Transverse colon (tissue), 4 donors: ENCODE data around the gene FNBP1L. TPM values are rescaled to one million over a fixed set of nuclear protein-coding genes. Genes with fewer than 3 reads are reported as not detected.

Experiments
- DNase-seq: peaks from one replicate; pipeline ENCODE4 v3.0.0-alpha.2; 2019
- H3K27ac ChIP-seq, 4 donors: fragments of 200-600 bp; sonication (generic); 2 replicates each; pipeline ENCODE4 v1.5.1; 2016 to 2018; ENCODE audit warnings: inconsistent platforms in 4 of 4
- H3K27me3 ChIP-seq: fragments of 200-600 bp; sonication (generic); 2 replicates; pipeline ENCODE4 v1.5.1; 2017; ENCODE audit warnings: inconsistent platforms
- H3K36me3 ChIP-seq, 4 donors: fragments of 200-600 bp; sonication (generic); 2 replicates each; pipeline ENCODE4 v1.5.1; 2017 to 2019; ENCODE audit warnings: inconsistent platforms in 4 of 4
- H3K4me1 ChIP-seq, 4 donors: fragments of 200-600 bp; sonication (generic); 2 replicates each; pipeline ENCODE4 v1.5.1; 2017 to 2020; ENCODE audit warnings: inconsistent platforms in 4 of 4
- H3K4me3 ChIP-seq, 4 donors: fragments of 200-600 bp; sonication (generic); 1 replicate in 1 of 4; 2 replicates in 3 of 4; pipeline versions ENCODE4 v1.5.1 to v1.6.1; 2017 to 2019; ENCODE audit warnings: inconsistent platforms in 4 of 4
- H3K9me3 ChIP-seq, 2 donors: fragments of 200-600 bp; sonication (generic); 2 replicates each; pipeline ENCODE4 v1.5.1; 2017 to 2019; ENCODE audit warnings: inconsistent platforms in 2 of 2
- EP300 ChIP-seq: sonication (generic); formaldehyde crosslinking; IDR thresholded peaks from one replicate; pipeline ENCODE4 v1.6.1; 2017; ENCODE audit warnings: antibody characterized with exemption, low read depth
- POLR2A ChIP-seq: fragments of 450-650 bp; IDR thresholded peaks from one replicate; pipeline ENCODE4 v1.6.1; 2016; ENCODE audit warnings: antibody characterized with exemption, mild to moderate bottlenecking, moderate library complexity
- POLR2AphosphoS5 ChIP-seq, 3 donors: sonication (generic); formaldehyde crosslinking; IDR thresholded peaks; one replicate each; pipeline ENCODE4 v1.6.1; 2016; ENCODE audit warnings: antibody characterized with exemption in 3 of 3
- WGBS, 2 donors: methylation state at CpG; one replicate each; pipeline ENCODE4 v1.1.5; 2018; ENCODE audit warnings: low coverage in 1 of 2; 5-methylcytosine and 5-hydroxymethylcytosine counted together
- in situ Hi-C, 4 donors: fragments of 200-750 bp; cut with MboI; loops; one replicate each; pipeline versions ENCODE4 v1.15.0 to v1.15.1; 2017; ENCODE audit warnings: low sequenced_read_pairs in 3 of 4, low pct_ligation_motif_present in 1 of 4, low pct_unique_long_range_greater_than_20kb in 1 of 4
- intact Hi-C: fragments of 100-400 bp; cut with DNase I; formaldehyde crosslinking; loops from one replicate; pipeline ENCODE4 v1.15.1; 2023; ENCODE audit warnings: low total_unique reads
- total RNA-seq, 4 donors: library from RNA; depleted of rRNA; stranded (reverse); fragments of >200 nt; gene quantifications; one replicate each; pipeline ENCODE4 v1.1.0, GENCODE V29; 2016
- TF ChIP-seq, protein P1 (sequence below), 5 experiments: fragments of 200-600 bp in 3 of 5; fragments of 450-650 bp in 2 of 5; sonication (generic) in 3 of 5; IDR thresholded peaks; 1 replicate in 2 of 5; 2 replicates in 3 of 5; pipeline ENCODE4 v1.5.1; 2016 to 2017; ENCODE audit warnings: antibody characterized with exemption in 5 of 5, inconsistent platforms in 3 of 5, mild to moderate bottlenecking in 2 of 5, moderate library complexity in 1 of 5

The FNBP1L gene
- total RNA-seq, 4 donors from 2014 or later, result 31.0 to 69.4 (median 49.0) TPM

DNA sequence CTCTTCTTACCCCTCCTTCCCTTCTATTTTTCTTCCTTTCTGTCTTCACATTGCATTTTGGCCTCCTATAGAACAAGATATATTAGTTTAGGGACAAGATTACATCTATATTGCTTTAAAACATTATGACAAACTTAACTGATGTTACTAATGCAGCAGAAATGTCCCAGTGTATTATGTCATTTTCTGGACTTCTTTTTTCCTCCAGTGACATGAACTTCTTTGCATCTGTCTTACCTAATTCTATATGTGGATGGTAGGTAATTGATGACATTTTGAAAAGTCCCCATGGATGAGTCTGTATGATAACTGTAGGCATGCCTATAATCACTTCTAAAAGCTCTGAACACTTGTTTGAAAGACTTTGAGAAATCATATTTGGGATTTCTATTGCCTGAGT, 89.5 kb downstream of the FNBP1L start:
- TF ChIP-seq POLR2AphosphoS5 (IDR thresholded peaks at IDR 0.05) (no peak), EP300 (no peak), POLR2A (no peak)
- H3K9me3 ChIP-seq, result no peaks in the 10 kb centered on the region
- intact Hi-C loops, result no loop called here
- H3K27me3 ChIP-seq, result no peaks in the 10 kb centered on the region
- DNase-seq, result no peak
- H3K27ac ChIP-seq, result no peak overlapping the region
- no peaks in the 10 kb centered on the region for H3K4me1 ChIP-seq
- in situ Hi-C loops, result no loop called here
- no peak overlapping the region for H3K4me3 ChIP-seq
- no peaks in the 10 kb centered on the region for H3K36me3 ChIP-seq

DNA sequence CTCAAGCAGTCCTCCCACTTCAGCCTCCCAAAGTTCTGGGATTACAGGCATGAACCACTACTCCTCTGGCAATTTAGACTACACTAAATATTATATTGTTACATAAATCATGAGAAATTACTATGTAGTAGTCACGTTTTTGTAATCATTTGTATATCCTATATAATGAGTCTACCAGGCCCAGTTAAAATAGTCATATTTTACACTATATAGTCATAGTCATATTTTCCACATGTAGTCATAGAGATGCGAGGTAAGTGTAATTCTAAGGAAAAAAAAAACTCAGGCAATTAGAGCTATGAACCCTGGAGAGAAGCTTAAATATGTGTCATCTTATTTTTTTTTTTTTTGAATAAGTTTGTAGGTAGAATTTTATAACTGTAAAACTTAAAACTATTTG, 90.0 kb downstream of the FNBP1L start:
- WGBS, 2 donors, result 57 to 66% methylated on average over 2 of the region's 2 CpGs
- Histone ChIP-seq H3K4me3 (no peak overlapping the region), H3K36me3 (no peaks in the 10 kb centered on the region), H3K27me3 (no peaks in the 10 kb centered on the region), H3K9me3 (no peaks in the 10 kb centered on the region), H3K27ac (no peak overlapping the region), H3K4me1 (no peaks in the 10 kb centered on the region)
- intact Hi-C loops, result no loop called here
- no peak for TF ChIP-seq POLR2A
- TF ChIP-seq, protein P1, sequence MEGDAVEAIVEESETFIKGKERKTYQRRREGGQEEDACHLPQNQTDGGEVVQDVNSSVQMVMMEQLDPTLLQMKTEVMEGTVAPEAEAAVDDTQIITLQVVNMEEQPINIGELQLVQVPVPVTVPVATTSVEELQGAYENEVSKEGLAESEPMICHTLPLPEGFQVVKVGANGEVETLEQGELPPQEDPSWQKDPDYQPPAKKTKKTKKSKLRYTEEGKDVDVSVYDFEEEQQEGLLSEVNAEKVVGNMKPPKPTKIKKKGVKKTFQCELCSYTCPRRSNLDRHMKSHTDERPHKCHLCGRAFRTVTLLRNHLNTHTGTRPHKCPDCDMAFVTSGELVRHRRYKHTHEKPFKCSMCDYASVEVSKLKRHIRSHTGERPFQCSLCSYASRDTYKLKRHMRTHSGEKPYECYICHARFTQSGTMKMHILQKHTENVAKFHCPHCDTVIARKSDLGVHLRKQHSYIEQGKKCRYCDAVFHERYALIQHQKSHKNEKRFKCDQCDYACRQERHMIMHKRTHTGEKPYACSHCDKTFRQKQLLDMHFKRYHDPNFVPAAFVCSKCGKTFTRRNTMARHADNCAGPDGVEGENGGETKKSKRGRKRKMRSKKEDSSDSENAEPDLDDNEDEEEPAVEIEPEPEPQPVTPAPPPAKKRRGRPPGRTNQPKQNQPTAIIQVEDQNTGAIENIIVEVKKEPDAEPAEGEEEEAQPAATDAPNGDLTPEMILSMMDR (IDR thresholded peaks at IDR 0.05), result no peak
- TF ChIP-seq POLR2AphosphoS5 (IDR thresholded peaks at IDR 0.05), result no peak
- TF ChIP-seq EP300, result no peak
- DNase-seq, result no peak
- in situ Hi-C loops, result no loop called here

DNA sequence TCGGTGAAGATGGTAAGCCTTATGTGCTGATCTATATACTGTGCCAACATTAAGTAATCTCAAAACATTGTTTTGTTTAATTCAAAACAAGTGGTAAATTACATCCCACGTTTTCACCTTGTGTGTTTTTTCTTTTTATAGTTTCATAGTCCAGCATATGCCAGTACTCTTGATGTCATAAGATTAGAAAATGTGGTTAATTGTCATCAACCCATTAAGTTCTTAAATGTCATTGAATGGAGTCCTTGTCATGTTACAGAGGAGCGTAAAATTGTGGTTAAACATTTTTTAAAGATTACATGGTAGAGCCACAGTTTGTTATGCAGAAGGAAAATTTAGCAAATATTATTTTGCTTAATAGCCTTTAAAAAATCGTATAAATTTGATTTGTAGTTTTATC, 93.1 kb downstream of the FNBP1L start:
- 72 to 73% methylated on average over 4 of the region's 4 CpGs for WGBS, 2 donors
- no peaks in the 10 kb centered on the region for H3K9me3 ChIP-seq
- H3K4me3 ChIP-seq, result no peak overlapping the region
- DNase-seq, result no peak
- H3K27me3 ChIP-seq, result no peaks in the 10 kb centered on the region
- no peak overlapping the region for H3K27ac ChIP-seq
- in situ Hi-C loops (no loop called here), intact Hi-C loops (no loop called here)
- H3K36me3 ChIP-seq, result no peaks in the 10 kb centered on the region
- no peaks in the 10 kb centered on the region for H3K4me1 ChIP-seq
- TF ChIP-seq EP300 (no peak), POLR2AphosphoS5 (IDR thresholded peaks at IDR 0.05) (no peak)
- TF ChIP-seq, protein P1 (IDR thresholded peaks at IDR 0.05), result no peak

DNA sequence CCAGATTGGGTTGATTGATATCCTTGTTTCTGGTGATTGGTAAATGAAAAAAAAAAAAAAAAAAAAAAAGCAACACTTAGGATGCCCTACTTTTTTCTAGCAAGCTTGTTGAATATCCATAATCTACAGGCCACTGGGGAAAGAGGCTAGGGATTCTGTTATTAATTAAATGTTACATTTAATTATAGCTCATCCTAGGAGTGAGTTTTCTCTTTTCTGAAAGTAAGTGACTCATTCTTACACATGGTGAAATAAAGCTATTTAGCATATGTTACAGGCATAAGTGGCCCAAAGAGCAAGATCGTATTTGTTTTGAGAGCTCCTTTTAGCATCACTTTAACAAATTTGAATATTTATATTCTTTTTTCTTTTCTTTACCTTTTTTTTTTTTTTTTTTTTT, 94.5 kb downstream of the FNBP1L start:
- no peaks in the 10 kb centered on the region for H3K27me3 ChIP-seq
- in situ Hi-C loops, result no loop called here

More for the DNA sequence above, 94.5 kb downstream of the FNBP1L start:
- WGBS, 2 donors, result 90 to 95% methylated on average over 1 of the region's 1 CpG
- H3K4me3 ChIP-seq, result no peak overlapping the region
- intact Hi-C loops, result no loop called here
- H3K36me3 ChIP-seq, result peaks cover 0 to 8% (median 0%) of the 10 kb centered on the region in 4 donors
- no peak overlapping the region for H3K27ac ChIP-seq
- no peak for TF ChIP-seq POLR2A
- TF ChIP-seq POLR2AphosphoS5 (IDR thresholded peaks at IDR 0.05), result no peak
- TF ChIP-seq, protein P1 (IDR thresholded peaks at IDR 0.05), result no peak
- no peak for TF ChIP-seq EP300
- H3K4me1 ChIP-seq, result no peaks in the 10 kb centered on the region
- H3K9me3 ChIP-seq, result no peaks in the 10 kb centered on the region
- DNase-seq, result no peak
